Loucy (cell line): ENCODE measurements around the gene STAP2.

Experiments
- CTCF ChIP-seq: fragments of 200-600 bp; sonication (generic); conservative IDR thresholded peaks from 2 replicates; pipeline ENCODE4 v1.5.1; 2014; ENCODE audit warnings: mild to moderate bottlenecking, antibody characterized with exemption, low read length
- EZH2phosphoT487 ChIP-seq: fragments of 200-600 bp; IDR thresholded peaks from 2 replicates; pipeline ENCODE4 v1.6.1; 2018; ENCODE audit warnings: antibody characterized with exemption, mild to moderate bottlenecking, moderate library complexity, borderline replicate concordance

- no peak for TF ChIP-seq CTCF
- no peak for TF ChIP-seq EZH2phosphoT487
Measured at GRCh38 chr19:4380254-4380727, 41.7 kb upstream of the STAP2 start.
